ENCODE measurements around the gene CDH23.

Gene CDH23

DNA sequence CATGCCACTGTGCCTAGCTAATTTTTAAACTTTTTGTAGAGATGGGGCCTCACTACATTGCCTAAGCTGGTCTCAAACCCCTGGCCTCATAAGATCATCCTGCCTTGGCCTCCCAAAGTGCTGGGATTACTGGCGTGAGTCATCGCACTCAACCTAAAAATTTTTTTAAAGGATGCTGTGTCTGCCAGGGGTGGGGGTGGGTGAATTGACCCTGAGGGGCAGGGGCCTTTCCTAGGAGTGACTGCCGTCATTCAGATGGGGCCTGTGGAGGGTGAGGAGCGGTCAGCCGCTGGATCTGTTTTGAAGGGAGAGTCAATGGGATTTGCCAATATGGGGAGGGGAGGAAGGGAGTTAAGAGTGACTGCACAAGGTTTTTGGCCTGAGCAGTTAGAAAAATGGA is 233.4 kb downstream of the CDH23 start:
- DNase-seq, result no peak

DNA sequence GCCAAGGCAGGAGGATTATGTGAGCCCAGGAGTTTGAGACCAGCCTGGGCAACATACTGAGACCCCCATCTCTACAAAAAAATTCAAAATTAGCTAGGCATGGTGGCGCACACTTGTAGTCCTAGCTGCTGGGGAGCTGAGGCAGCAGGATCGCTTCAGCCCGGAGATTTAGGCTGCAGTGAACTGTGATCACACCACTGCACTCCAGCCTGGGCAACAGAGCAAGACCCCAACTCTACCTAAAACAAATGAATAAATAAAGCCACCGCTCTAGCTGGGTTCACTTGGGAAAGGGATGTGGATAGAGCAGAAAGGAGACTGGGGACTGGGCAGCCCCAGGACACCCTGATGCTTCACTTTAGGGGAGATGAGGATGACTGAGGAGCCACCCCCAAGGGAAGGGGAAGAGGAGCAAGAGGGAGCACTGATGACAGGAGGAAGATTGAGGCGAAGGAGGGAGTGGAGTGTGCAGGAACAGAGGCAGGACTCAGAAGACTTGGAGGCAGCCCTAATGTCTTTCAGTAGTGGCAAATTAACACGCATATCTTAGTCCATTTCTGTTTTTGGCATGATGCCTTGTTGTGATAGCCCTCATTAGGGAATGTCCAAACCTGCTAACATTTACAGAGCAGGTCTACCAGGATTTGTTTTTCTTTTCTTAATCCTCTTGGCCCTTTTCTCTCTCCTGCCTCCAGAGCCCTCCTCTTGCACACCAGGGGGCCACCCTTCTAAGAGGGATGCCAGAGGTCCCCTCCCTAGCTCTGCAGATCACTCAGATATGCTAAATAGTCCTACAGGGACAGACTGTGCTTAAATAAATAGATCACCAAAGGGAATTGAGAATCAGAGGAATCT is 234.5 kb downstream of the CDH23 start:
- DNase-seq, result no peak

DNA sequence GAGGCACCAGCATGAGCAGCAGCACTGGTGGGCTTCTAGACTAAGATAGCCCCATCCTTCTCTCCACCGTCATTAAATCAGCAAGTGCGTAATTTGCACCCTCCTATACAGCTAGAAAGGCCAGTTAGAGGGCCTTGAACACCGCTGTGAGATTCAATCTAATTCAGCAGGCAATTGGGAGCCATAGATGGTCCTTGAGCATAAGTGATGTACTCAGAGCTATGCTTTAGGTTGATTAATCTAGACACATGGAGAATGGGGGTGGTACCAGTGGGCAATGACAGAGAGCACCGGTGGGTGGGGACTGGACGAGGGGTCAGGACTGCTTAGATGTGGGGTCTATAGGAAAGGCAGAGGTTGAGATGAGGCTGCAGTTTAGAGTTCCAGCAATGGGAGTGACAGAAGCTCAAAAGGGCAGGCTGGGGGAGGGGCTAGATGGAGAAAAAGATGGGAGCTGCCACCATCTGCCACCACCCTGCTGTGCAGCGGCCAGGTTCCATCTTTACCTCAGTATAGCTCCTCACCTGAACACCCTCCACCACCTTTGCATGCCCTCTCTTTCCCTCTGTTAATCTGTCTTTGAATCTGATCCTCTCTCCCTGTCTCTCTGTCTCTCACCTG is 235.6 kb downstream of the CDH23 start:
- no peak for DNase-seq

DNA sequence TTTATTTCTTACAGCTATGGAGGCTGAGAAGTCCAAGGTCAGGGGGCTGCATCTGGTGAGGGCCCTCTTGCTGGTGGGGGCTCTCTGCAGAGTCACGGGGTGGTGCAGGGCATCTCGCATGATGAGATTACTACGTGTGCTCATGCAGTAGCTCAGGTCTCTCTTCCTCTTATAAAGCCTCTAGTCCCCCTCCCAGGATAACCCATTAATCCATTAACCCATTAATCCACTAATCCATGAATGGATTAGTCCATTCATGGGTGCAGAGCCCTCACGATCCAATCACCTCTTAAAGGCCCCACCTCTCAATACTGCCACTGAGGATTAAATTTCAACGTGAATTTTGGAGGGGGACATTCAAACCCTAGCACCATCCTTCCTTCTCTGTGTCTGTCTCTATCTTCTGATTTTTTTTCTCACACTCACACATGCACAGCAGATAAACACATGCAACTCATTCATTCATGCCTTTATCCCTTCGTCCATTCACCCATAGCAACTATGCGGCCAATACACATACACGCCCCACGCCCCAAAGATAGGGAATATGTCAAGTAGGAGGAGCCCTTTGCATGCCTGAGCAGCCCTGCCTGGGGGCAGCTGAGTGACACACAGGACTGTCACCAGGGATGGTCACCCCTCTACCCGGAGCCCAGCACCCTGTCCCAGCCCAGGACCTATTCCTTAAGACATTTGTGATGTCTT is 236.3 kb downstream of the CDH23 start:
- no peak for DNase-seq

DNA sequence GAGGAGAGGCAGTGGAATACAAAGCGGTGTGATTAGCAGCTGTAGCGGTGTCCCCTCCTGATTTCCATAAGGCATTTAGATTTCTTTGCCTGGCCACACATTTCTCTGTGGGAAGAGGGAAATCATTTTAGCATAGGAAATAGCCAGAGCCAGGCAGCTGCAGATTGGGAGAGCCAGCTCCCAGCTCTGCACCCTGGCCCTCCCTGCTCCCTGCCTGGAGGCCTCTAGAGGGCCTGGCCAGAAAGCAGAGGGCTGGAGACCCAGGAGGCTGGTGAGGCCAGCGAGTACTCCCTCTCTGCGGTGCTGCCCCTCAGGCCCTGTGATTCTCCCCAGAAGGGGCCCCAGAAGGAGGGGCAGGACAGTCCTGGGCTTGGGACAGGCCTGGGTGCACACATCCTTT is 237.2 kb downstream of the CDH23 start:
- DNase-seq, result no peak

DNA sequence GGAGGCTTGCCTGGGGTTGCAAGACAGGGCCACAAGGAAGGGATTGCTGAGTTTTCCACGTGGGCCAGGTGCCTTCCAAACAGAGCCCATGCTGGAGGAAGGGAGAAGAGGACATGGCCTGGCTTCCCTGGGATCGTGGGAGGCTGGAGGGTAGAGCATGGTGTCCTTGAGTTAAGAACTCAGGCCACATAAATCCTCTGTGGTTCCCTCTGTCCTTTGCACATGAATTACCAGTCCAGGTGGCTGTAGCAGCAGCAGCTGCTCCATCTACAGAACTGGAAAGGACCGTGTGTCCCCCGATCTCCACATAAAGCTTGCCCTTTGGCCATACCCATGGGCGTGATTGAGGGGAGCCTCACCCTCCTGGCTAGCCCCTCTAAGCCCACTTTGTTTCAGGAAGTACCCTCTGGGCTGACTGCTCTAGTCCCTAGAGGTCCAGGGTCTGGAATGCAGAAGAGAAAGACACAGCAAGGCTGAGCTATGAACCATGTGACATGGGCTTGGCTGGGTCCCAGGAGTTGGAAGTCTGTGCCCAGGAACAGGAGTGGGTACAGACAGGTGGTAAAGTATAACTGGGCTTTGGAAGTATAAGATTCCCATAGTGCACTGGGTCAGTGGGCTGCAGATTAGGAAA is 237.9 kb downstream of the CDH23 start:
- no peak for DNase-seq

DNA sequence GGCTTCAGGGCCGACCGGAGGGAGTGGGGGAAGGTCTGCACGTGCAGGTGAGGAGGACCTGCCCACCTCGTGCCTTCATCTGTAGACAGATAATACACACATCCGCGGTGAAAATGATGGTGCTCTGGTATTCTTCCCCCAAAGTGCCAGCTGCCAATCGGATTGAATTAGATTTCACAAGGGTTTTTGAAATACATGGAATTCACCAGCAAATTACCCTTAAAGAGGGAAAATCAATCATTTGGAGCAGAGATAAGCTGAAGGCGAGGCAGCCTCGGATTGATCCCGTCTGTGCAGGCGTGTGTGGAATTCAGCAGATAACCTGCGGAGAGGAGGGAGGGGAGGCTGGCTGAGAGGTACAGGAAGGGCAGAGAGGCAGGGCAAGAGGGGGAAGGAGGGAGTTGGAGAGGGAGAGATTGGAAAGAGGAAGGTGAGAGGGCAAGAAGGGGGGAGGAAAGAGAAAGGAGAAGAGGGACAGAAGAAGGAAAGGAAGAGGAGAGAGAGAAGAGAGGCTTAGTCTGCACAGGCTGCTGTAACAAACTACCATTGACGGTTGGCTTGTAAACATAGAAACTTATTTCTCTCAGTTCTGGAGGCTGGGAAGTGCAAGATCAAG is 238.6 kb downstream of the CDH23 start:
- DNase-seq, result no peak

DNA sequence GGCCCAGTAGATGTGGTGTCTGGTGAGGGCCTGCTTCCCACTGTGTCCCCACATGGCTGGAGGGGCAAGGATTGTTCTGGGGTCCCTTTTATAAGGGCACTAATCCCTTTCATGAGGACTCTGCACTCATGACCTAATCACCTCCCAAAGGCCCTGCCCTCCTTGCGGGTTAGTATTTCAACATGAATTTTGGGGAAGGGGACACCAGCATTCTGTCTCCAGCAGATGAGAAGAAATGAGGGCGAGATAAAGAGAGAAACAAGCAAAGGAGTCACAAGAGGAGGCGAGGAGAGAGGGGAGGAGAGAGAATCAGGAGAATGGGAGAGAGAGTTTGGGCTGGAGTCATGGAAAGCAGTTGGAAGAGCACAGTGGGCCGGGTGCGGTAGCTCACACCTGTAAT is 239.1 kb downstream of the CDH23 start:
- DNase-seq, result no peak

DNA sequence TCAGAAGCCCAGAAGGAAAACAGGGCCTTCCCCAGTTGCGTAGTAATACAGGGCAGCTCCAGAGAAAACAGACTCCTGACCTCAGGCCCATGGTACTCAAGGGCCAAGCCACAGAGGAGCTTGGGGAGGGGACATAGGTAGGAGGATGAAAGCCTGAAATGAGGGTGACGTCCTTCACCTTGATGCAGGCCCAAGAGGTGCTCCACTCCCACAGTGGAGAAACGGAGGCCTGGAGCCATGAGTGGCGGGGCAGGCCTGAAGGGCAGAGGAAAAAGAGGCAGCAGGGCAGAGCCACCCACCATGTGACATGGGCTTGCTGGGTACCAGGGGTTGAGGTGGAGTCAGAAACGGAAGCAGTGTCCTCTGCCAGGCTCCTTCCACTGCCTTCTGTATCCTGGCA is 239.9 kb downstream of the CDH23 start:
- no peak for DNase-seq

DNA sequence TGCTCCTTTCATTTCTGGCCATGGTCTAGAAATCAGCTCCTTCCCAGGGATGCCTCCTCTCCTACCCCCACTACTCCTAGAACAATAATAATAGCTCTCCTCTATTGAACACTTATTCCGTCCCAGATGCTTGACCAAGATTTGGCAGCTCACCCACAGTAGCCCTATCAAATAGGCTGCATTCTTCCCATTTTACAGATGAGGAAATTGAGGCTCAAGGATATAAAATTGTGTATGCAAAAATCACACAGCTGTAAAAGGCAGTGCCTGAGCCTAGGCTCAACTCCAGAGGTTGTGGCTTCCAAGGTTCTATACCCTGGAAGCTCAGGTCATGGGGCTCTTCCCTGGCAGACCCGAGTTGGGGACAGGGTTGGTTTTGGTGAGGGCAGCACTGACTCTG is 240.6 kb downstream of the CDH23 start:
- no peak for DNase-seq

DNA sequence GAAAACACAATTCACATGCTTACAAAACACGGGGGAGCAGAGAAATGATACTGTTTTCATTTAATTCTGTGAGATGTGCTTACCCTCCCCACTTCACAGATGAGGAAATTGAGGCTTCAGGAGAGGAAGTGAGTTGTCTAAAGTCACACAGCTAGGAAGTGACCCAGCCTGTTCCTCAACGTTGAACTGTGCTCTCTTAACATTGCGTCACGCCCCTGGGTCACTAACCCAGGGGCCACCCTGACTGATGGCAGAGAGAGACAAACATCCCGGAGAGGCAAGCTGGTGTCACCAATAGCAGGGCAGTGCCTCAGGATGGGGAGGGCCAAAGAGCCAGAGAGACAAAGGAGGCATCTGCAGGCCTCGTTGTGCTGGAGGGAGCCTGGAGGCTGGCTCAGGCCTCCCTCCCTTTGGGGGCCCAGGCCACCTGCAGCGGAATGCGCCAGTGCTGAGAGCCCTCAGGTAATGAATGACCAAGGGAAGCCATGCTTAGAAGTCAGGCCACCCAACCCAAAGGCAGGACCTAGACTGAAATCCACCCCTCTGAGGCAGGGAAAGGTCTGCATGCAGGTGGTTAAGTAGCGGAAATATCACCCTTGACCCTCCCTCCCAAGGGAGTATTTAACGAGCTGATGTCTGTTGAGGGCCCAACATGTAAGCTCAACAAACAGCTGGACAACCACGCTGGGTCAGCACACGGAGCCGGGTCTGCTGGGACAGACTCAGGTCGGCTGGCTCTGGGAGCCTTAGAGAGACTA is 241.5 kb downstream of the CDH23 start:
- DNase-seq, result no peak

DNA sequence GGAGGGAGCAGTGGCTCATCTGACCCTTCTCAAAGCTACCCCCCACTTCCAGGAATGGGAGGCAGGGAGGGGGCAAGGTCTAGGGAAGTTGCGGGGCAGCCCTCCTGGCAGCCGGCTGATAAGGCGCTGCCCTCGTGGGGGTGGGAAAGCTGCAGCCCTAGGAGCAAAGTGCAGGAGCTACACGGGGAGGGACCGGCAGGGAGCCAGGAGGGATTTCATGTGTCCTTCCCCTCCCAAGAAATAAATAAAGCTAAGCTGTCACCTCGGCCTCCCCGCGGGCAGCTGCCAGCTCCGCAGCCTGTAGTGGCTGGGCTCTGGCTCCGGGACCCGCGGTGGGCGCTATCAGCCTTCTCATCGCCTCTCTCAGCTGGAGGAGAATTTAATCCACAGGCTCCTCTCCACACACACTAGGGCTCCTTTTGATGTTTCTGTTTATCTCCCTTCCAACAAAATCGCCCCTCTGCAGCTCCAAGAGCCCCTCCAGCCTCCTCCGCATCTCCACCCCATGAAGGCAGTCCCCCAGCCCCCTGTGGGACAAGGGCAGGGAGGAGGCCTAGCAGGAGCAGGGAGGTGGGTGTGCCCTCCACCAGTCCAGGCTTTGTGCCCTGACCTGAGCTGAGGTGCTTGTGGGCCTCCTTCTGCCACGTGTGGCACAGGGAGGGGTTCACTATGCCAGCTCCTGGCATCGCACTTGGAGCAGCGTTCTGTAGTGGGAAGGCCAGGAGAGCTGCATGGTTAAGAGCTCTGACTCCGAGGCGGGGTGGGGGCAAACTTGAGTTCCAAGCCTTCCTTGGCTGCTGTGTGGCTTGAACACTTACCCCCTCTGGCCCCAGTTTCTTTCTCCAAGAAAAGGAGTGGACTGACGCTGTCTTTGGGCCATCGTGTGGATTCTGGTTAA is 242.4 kb downstream of the CDH23 start:
- no peak for DNase-seq

DNA sequence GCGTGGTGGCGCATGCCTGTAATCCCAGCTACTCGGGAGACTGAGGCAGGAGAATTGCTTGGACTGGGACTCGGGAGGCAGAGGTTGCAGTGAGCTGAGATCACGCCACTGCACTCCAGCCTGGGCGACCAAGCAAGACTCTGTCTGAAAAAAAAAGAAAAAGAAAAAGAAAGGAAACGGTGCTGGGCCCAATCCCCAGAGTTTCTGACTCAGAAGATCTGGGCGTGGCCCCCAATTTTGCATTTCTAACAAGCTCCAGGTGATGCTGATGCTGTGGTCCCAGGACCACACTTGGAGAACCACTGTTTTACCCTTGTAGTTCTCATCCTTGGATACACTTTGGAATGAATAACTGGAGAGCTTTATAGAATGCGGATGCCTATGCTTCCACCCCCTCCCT is 243.9 kb downstream of the CDH23 start:
- no peak for DNase-seq

DNA sequence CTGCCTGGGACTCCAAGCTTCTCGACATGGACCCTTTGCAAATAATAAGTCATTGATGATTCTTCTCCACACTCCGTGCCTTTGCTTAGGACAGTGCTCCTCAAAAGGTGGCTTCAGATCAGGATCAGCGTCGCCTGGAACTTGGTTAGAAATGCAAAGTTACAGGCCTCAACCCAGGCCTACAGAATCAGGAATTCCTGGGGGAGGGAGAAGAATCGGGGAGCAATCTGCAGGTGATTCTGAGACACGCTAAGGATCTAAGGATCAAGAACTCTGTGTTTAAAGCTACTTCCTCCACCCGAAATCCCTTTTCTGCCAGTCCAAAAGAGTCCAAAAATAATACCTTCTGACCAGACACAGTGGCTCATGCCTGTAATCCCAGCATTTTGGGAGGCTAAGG is 244.7 kb downstream of the CDH23 start:
- DNase-seq, result no peak

DNA sequence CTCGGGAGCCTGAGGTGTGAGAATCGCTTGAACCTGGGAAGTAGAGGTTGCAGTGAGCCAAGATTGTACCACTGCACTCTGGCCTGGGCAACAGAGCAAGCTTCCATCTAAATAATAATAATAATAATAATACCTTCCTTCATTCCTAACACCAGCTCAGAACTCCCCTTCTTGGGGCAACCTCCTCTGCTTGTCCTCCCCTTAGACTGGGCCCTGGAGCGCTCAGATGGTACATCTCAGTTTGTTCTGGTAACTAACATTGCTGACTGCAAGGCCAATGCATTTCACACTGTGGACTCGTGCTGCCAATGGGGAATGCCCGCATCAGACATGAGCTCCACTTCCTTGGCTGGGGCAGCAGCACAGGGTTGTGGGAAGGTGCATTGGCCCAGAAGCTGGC is 245.3 kb downstream of the CDH23 start:
- no peak for DNase-seq

DNA sequence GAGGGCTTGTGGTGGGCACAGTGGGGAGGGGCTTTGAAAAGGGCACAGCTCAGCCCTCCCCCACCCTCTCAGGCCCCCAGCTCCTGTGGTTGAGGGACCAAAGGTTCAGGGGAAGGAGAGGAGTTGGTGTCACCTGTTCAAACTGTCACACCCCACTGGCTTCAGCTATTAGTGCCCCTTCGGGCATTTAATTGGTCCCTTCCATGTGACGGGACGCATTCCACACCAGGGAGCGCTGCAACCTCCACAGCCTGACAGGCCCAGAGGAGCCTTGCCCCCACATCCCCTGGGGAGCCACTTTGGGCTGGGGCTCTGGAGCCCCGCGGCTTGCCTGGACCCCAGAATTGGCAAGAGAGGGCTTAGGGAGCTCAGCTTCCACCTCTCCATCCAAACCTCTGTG is 247.2 kb downstream of the CDH23 start:
- no peak for DNase-seq

DNA sequence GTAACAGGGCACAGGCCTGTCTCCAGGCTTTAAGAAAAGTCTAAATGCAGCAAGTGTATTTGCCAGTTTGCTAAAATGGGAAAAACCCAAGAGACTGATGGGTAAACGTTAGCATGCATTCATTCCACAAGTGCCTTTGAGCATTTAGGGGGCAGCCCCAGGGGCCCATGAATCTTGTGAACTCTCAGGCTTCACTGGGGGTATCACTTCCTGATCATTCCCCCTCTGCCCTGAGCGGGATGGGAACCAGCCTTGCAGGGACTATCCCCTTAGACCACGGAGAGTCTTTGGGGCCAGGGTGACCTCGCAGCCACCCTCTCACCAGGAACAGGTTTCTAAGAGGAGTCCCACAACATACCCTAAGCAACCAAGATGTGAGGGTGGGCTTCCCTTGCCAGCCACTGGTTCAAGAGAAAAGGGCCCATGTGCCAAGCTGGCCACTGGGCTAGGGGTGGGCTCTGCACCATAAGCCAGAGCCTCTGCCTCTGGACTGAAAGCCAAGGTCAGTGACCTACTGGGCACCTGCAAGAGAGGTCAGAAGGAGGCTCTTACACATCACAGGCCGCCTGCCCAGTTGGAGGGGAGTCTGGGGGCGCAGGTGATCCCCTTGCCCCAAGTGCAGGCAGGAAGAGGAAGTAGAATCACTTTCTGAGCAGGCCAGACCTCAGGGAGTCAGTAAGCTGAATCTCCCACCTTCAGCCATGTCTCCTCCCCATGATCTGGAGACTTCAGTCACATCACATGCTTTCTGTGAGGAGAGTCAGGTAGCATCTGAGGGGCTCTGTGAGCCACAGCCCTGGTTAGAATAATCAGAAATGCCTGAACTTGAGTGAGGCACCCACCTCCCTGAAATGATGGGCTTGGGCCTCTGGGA is 247.8 kb downstream of the CDH23 start:
- no peak for DNase-seq

DNA sequence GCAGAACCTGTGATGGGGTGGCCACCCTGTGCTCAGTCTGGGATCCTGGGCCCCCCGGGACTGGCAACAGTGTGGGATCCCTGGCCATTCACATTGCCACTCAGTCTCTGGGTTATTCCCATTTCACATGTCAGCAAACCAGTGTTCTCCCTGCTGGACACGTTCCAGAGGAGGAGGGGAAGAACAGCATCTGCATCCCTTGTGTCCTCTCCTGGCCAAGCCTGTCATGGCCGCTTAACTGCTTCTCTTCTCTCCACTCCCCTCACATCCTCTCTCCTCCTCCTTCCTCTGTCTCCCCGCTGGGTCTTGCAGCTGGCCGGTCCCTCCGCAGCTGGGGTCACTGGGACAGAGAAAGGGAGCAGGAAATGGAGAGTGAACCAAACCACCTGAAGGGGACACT is 248.5 kb downstream of the CDH23 start:
- no peak for DNase-seq

DNA sequence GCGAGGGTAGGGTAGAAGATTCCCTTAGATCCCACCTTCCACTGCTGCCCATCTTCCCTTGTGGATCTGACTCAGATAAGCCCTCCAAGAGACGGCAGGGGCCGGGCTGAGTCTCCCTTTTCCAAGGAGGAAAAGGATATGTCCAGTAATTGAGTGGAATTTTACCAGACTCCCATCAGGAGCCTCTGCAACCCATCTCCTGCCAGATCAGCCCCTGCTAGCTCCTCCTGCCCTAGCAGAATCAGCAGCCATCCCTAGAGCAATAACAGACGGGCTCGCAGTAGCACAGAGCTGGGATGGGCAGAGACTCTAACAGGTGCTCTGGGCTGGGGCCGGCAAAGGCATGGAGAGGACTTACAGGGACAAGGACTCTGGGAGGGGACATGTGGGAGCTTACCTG is 249.3 kb downstream of the CDH23 start:
- DNase-seq, result no peak

DNA sequence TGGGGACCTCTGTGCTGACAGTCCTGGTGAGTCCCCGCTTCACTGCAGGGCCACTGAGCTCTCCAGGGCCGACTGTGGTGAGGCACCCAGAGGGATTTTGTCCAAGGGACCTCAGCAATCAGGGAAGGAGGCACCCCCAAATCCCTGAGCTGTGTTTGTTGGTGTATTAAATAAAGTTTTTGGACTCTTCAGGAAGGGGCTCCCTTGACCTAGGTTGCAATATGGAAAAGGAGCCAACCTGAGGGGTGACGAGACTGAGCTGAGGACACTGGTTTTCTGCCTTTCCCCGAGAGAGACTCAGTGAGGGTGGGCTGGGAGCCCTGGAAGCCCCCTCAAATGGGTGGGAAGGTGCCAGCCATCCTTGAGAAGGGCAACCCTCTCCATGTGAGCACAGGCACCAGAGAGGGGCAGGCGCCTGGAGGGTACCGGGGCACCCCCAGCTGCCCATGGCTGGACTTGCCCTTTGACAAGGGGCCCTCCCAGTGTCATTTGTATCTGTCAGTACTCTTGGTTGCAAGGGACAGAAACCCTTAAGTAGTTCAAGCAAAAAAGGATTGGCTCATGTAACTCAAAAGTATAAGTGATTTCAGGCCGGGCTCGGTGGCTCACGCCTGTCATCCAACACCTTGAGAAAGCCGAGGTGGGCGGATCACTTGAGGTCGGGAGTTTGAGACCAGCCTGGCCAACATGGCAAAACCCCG is 250.0 kb downstream of the CDH23 start:
- no peak for DNase-seq

All from activated T-cell treated with anti-CD3 and anti-CD28 coated beads for 4 hours (primary cell).